Ramos (cell line): ENCODE measurements around the gene GOLGA6C.
"Not testable (repeated sequence)": the region's sequence is repeated elsewhere in the genome, so short reads cannot be mapped to it uniquely, and the experiment has no call there.

Experiments used
- in situ Hi-C: fragments of 300-500 bp; cut with MboI; formaldehyde crosslinking; loops from one replicate; pipeline ENCODE4 v1.14.3; 2022; ENCODE audit warnings: low sequenced_read_pairs; ENCODE audit not compliant: unreplicated experiment

The GOLGA6C gene

GRCh38 chr15:75227112-75227511, 31.0 kb upstream of the GOLGA6C start:
- in situ Hi-C loops = not testable (repeated sequence)

- in situ Hi-C loops = no loop called here
Measured at GRCh38 chr15:75227663-75228280, 30.4 kb upstream of the GOLGA6C start.

GRCh38 chr15:75228787-75229186, 29.3 kb upstream of the GOLGA6C start:
- in situ Hi-C loops = no loop called here

GRCh38 chr15:75229191-75230015, 28.7 kb upstream of the GOLGA6C start:
- in situ Hi-C loops = no loop called here

GRCh38 chr15:75230016-75230343, 28.2 kb upstream of the GOLGA6C start:
- in situ Hi-C loops = no loop called here

GRCh38 chr15:75230551-75231371, 27.4 kb upstream of the GOLGA6C start:
- in situ Hi-C loops = no loop called here

- in situ Hi-C loops = no loop called here
Measured at GRCh38 chr15:75231836-75232235, 26.3 kb upstream of the GOLGA6C start.

GRCh38 chr15:75232252-75232813, 25.8 kb upstream of the GOLGA6C start:
- in situ Hi-C loops = no loop called here

- in situ Hi-C loops = no loop called here
Measured at GRCh38 chr15:75232826-75233503, 25.2 kb upstream of the GOLGA6C start.

GRCh38 chr15:75233504-75234190, 24.5 kb upstream of the GOLGA6C start:
- in situ Hi-C loops = no loop called here

- in situ Hi-C loops = no loop called here
Measured at GRCh38 chr15:75234191-75234810, 23.8 kb upstream of the GOLGA6C start.

- in situ Hi-C loops = no loop called here
Measured at GRCh38 chr15:75235051-75235673, 23.0 kb upstream of the GOLGA6C start.

GRCh38 chr15:75235760-75236729, 22.1 kb upstream of the GOLGA6C start:
- in situ Hi-C loops = no loop called here

- in situ Hi-C loops = no loop called here
Measured at GRCh38 chr15:75237316-75237982, 20.7 kb upstream of the GOLGA6C start.

- in situ Hi-C loops = no loop called here
Measured at GRCh38 chr15:75238150-75238549, 20.0 kb upstream of the GOLGA6C start.

- in situ Hi-C loops = not testable (repeated sequence)
Measured at GRCh38 chr15:75245741-75246140, 12.4 kb upstream of the GOLGA6C start.

GRCh38 chr15:75248991-75249390, 9.1 kb upstream of the GOLGA6C start:
- in situ Hi-C loops = not testable (repeated sequence)
